GM12878 (cell line): ENCODE results near the gene NXPH1. TPM values are rescaled to one million over a fixed set of nuclear protein-coding genes. Genes with fewer than 3 reads are reported as not detected.

ENCODE experiments used
- ATAC-seq: fragments of 200-7000 bp; cut with Tn5 transposase; 3 replicates; pipeline ENCODE4 v1.9.1; 2020; ENCODE audit warnings: mild to moderate bottlenecking, moderate library complexity
- BruUV-seq: library from RNA; stranded (reverse); fragments of 400-500 nt; replicated peaks from 2 replicates; lab custom pipeline; 2021; lab: Mats Ljungman, UMichigan
- CTCF ChIA-PET: fragments of 300-600 bp; sonication (Branson Sonifier 250); formaldehyde crosslinking; extraction: SDS; loops from one replicate; lab custom pipeline; 2021; ENCODE audit warnings: inconsistent platforms; lab: Yijun Ruan, JAX
- POLR2A ChIA-PET: fragments of 350-600 bp; formaldehyde crosslinking; extraction: SDS; loops from one replicate; lab custom pipeline; 2021; ENCODE audit warnings: inconsistent platforms; lab: Charles Lee
- RAD21 ChIA-PET: fragments of 300-600 bp; sonication (Branson Sonifier 250); formaldehyde crosslinking; loops from one replicate; lab custom pipeline; 2023; ENCODE audit warnings: antibody characterized with exemption; ENCODE audit not compliant: unreplicated experiment; lab: Charles Lee
- SMC1A ChIA-PET: fragments of 300-600 bp; sonication (Branson Sonifier 250); formaldehyde crosslinking; loops from one replicate; lab custom pipeline; 2023; ENCODE audit not compliant: unreplicated experiment, uncharacterized antibody; lab: Charles Lee
- DNase-seq: peaks from one replicate; pipeline ENCODE4 v3.0.0-alpha.2; 2011; ENCODE audit warnings: low read depth, low spot score
- FAIRE-seq: peaks from 3 replicates; lab custom pipeline; 2011; peaks lifted over from hg19 to GRCh38; lab: Jason Lieb, UNC
- H2AFZ ChIP-seq: 2 replicates; pipeline ENCODE4 v1.6.0; 2011; ENCODE audit warnings: low read depth, low read length, control low read depth; ENCODE audit not compliant: control insufficient read depth
- H3K27ac ChIP-seq: 2 replicates; pipeline ENCODE4 v1.5.1; 2011; ENCODE audit warnings: control low read depth; ENCODE audit not compliant: control insufficient read depth, insufficient read depth
- H3K27me3 ChIP-seq, 2 experiments: replicated peaks in 1 of 2; 2 replicates each; pipeline versions ENCODE4 v1.6.0 to v1.6.1; 2011; ENCODE audit warnings: low read length in 1 of 2; ENCODE audit not compliant: control insufficient read depth in 2 of 2, insufficient read depth in 2 of 2
- H3K36me3 ChIP-seq, 2 experiments: 2 replicates each; pipeline ENCODE4 v1.5.1; 2011; ENCODE audit warnings: low read length in 1 of 2; ENCODE audit not compliant: control insufficient read depth in 2 of 2, insufficient read depth in 2 of 2
- H3K4me1 ChIP-seq: 2 replicates; pipeline ENCODE4 v1.6.1; 2011; ENCODE audit warnings: mild to moderate bottlenecking, low read length, moderate library complexity, mixed read lengths; ENCODE audit not compliant: control insufficient read depth, insufficient read depth
- H3K4me2 ChIP-seq: 2 replicates; pipeline ENCODE4 v1.6.0; 2011; ENCODE audit warnings: control low read depth; ENCODE audit not compliant: control insufficient read depth, insufficient read depth
- H3K4me3 ChIP-seq: fragments of 200-600 bp; sonication (generic); 2 replicates; pipeline ENCODE4 v1.5.1; 2016
- H3K79me2 ChIP-seq: 2 replicates; pipeline ENCODE4 v1.6.0; 2011; ENCODE audit warnings: low read length; ENCODE audit not compliant: control insufficient read depth, insufficient read depth
- H3K9ac ChIP-seq: 2 replicates; pipeline ENCODE4 v1.8.0; 2011; ENCODE audit warnings: low read length, control low read depth, mixed read lengths; ENCODE audit not compliant: control insufficient read depth, insufficient read depth
- H3K9me3 ChIP-seq: replicated peaks from 3 replicates; pipeline ENCODE4 v1.5.1; 2011; ENCODE audit warnings: mild to moderate bottlenecking, low read length; ENCODE audit not compliant: control insufficient read depth, insufficient read depth
- H4K20me1 ChIP-seq: 2 replicates; pipeline ENCODE4 v1.6.0; 2011; ENCODE audit not compliant: control insufficient read depth, insufficient read depth
- BCL11A ChIP-seq: IDR thresholded peaks from 2 replicates; pipeline ENCODE4 v1.6.1; 2011; ENCODE audit warnings: low read depth, low read length
- BCLAF1 ChIP-seq: fragments of 450-650 bp; IDR thresholded peaks from 2 replicates; pipeline ENCODE4 v1.6.1; 2017; ENCODE audit warnings: antibody characterized with exemption, mild to moderate bottlenecking, moderate library complexity
- CHD2 ChIP-seq: IDR thresholded peaks from 2 replicates; pipeline ENCODE4 v1.6.1; 2011; ENCODE audit warnings: low read depth, low read length, improper control_type of control experiment, borderline replicate concordance
- FOXM1 ChIP-seq: IDR thresholded peaks from 2 replicates; pipeline ENCODE4 v1.6.1; 2012; ENCODE audit warnings: low read depth, mild to moderate bottlenecking, inconsistent platforms, low read length, moderate library complexity
- GATAD2B ChIP-seq: fragments of 450-650 bp; conservative IDR thresholded peaks from 2 replicates; pipeline ENCODE4 v1.6.1; 2017; ENCODE audit warnings: low read depth, mild to moderate bottlenecking, moderate library complexity
- SMAD1 ChIP-seq: fragments of 450-650 bp; IDR thresholded peaks from 2 replicates; pipeline ENCODE4 v1.6.1; 2018; ENCODE audit warnings: mild to moderate bottlenecking, low read depth; ENCODE audit not compliant: partially characterized antibody
- SPI1 ChIP-seq: IDR thresholded peaks from 2 replicates; pipeline ENCODE4 v1.6.1; 2011; ENCODE audit warnings: low read depth, mild to moderate bottlenecking, low read length, moderate library complexity, borderline replicate concordance; ENCODE audit not compliant: insufficient read depth
- SREBF2 ChIP-seq: IDR thresholded peaks from 2 replicates; pipeline ENCODE4 v1.6.1; 2012; ENCODE audit warnings: mild to moderate bottlenecking, low read length
- TAF1 ChIP-seq: IDR thresholded peaks from 2 replicates; pipeline ENCODE4 v1.6.1; 2011; ENCODE audit warnings: mild to moderate bottlenecking, low read depth, low read length, borderline replicate concordance
- TCF7 ChIP-seq: IDR thresholded peaks from 2 replicates; pipeline ENCODE4 v1.6.1; 2014; ENCODE audit warnings: antibody characterized with exemption, borderline replicate concordance
- ZBTB33 ChIP-seq: fragments of 450-650 bp; IDR thresholded peaks from 2 replicates; pipeline ENCODE4 v1.6.1; 2017; ENCODE audit warnings: mild to moderate bottlenecking
- ZNF274 ChIP-seq: IDR thresholded peaks from one replicate; pipeline ENCODE4 v1.8.0; 2011; ENCODE audit not compliant: insufficient read length, insufficient read depth
- in situ Hi-C: fragments of 300-500 bp; cut with MboI; formaldehyde crosslinking; loops from 9 replicates; pipeline ENCODE4 v1.14.3; 2018; ENCODE audit warnings: mixed read lengths
- intact Hi-C: fragments of 100-400 bp; cut with micrococcal nuclease; formaldehyde crosslinking; loops from one replicate; pipeline ENCODE4 v1.14.2; 2022; ENCODE audit not compliant: unreplicated experiment
- polyA plus RNA-seq, 11 experiments: library from polyadenylated mRNA; depleted of rRNA in 4 of 11; unstranded in 6 of 11; stranded (reverse) in 5 of 11; fragments of >200 nt; fragmentation: Nextera tagmentation in 4 of 11; fragmentation: Illumina TruSeq in 1 of 11; extraction: Ambion mirVana in 4 of 11; extraction: Trizol in 1 of 11; gene quantifications; 1 replicate in 1 of 11; 2 replicates in 10 of 11; pipeline versions ENCODE4 v1.2.1 to v1.2.3, GENCODE V29; 2011 to 2016; ENCODE audit warnings: inconsistent platforms in 2 of 11, missing spikeins in 2 of 11, low read depth in 1 of 11
- total RNA-seq, 4 experiments: library from RNA; depleted of rRNA in 3 of 4; stranded (reverse); fragments of >200 nt in 3 of 4; fragmentation: Illumina TruSeq in 1 of 4; extraction: Trizol in 1 of 4; gene quantifications; 2 replicates each; pipeline versions ENCODE4 v1.2.1 to v1.2.3, GENCODE V29; 2013 to 2021

The NXPH1 gene
- total and polyA plus RNA-seq, 10 of the 15 experiments (the other 5 are each of a cell fraction or from before 2014, with no cell fraction given): 0.06 to 0.34 TPM; not detected in 8

GRCh38 chr7:8710124-8710523 is 276.7 kb downstream of the NXPH1 start (continued):
- TF ChIP-seq BCLAF1 (no peak), SPI1 (no peak), TAF1 (no peak), CHD2 (no peak), BCL11A (no peak), GATAD2B (no peak), SREBF2 (no peak)

GRCh38 chr7:8714791-8715190 is 281.4 kb downstream of the NXPH1 start:
- Histone ChIP-seq H3K4me3 (no peak overlapping the region), H3K9me3 (no peaks in the 10 kb centered on the region), H3K27me3 (no peaks in the 10 kb centered on the region), H3K4me2 (no peak overlapping the region), H3K4me1 (no peaks in the 10 kb centered on the region), H3K9ac (no peak overlapping the region), H3K27ac (no peak overlapping the region), H3K36me3 (no peaks in the 10 kb centered on the region), H4K20me1 (no peaks in the 10 kb centered on the region), H3K79me2 (no peaks in the 10 kb centered on the region)
- intact Hi-C loops: no loop called here
- ChIA-PET RAD21 (no interaction called here), SMC1A (no interaction called here), POLR2A (no interaction called here)
- in situ Hi-C loops: no loop called here
- ATAC-seq: no peak
- no TSS peak for BruUV-seq
- TF ChIP-seq ZNF274 (no peak), TCF7 (no peak), FOXM1 (no peak), SMAD1 (no peak), ZBTB33 (no peak)
- TF ChIP-seq, all 136 proteins: peak for 0
- no peak overlapping the region for H2AFZ ChIP-seq
- DNase-seq (no peak), FAIRE-seq (no peak)
- CTCF ChIA-PET: interaction anchor here (0.6 kb wide), 1 partner anchor 11 kb away, joined by 3 read pairs; no protein-coding TSS in a partner anchor
